ENCODE measurements around the gene FAM13A. TPM values are rescaled to one million over a fixed set of nuclear protein-coding genes. Genes with fewer than 3 reads are reported as not detected.

The FAM13A gene
- 29.5 and 40.3 TPM in 2 replicates for total RNA-seq (ENCODE audit: low replicate concordance)

DNA sequence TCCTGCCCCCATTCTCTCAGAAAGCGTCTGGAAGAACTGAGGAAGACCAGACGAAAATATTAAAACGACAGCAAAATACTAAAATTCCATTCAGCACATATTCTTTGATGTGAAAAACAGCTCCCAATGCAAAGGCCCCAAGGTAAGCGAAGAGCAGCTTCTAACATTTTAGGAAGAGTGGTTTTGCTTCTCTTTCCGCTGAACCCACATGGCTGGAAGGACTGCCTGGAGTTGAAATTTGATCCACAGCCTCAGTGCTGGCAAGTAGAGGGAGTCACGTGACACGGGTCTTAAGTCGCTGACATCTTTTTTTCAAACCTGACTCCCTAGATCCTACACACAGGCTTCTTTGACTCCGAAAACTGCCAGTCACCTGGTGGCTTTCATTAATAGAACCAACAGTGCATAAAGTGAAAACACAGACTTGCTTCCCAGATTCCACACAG, at the start of gene FAM13A:
Gene FAM13A (minus strand): TSS at position 233 of the 446 bp plus-strand sequence. CDS start 221 bp downstream, at position 12.
- H3K4me1 Mint-ChIP-seq: peaks cover 30% of the 10 kb centered on the region
- H3K4me3 Mint-ChIP-seq: peak within 1 kb of the TSS; percentile 89
- peak within 1 kb of the TSS; percentile 95 for H2AFZ ChIP-seq (replicated peaks)

DNA sequence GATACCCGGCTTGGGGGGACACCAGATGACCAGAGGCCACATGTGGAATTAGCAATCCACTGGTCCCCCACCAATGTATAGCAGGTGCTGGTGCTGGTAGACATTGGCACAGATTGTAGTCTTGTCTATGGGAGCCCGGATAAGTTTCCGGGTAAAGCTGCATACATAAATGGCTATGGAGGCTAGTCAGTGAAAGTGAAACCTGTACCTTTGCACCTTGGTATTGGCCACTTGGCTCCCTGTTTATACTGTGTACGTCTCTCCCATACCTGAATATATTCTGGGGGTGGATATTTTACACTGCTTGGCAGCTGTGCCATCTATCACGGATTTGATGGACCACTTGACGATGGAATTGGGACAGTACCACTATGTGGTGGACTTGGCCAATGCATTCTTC, 48.7 kb upstream of the FAM13A start:
- Histone ChIP-seq H3K4me3 (no peak overlapping the region), H3F3A (ENCODE audit: low read depth) (peaks cover 8% of the 10 kb centered on the region), H3K9me3 (ENCODE audit: low read depth) (no peaks in the 10 kb centered on the region), H3K36me3 (no peaks in the 10 kb centered on the region), H3K9ac (no peak overlapping the region), H3K27ac (no peak overlapping the region), H4K20me1 (ENCODE audit: low read depth) (no peaks in the 10 kb centered on the region), H3K27me3 (peaks cover 23% of the 10 kb centered on the region), H3K79me2 (ENCODE audit: low read depth) (no peaks in the 10 kb centered on the region), H2AFZ (replicated peaks) (no peak overlapping the region), H3K4me2 (no peak overlapping the region), H3K4me1 (no peaks in the 10 kb centered on the region)
- Mint-ChIP-seq H3K36me3 (peaks cover 4% of the 10 kb centered on the region), H3K27me3 (ENCODE audit: insufficient read depth, low read depth) (peaks cover 9% of the 10 kb centered on the region), H3K4me3 (no peak overlapping the region), H3K9me3 (peaks cover 3% of the 10 kb centered on the region), H3K27ac (no peak overlapping the region), H3K4me1 (peaks cover 6% of the 10 kb centered on the region)
- TF ChIP-seq EZH2 (IDR thresholded peaks at IDR 0.05) (no peak), EZH2phosphoT487 (IDR thresholded peaks at IDR 0.05) (no peak)
- TF ChIP-seq, protein P1, sequence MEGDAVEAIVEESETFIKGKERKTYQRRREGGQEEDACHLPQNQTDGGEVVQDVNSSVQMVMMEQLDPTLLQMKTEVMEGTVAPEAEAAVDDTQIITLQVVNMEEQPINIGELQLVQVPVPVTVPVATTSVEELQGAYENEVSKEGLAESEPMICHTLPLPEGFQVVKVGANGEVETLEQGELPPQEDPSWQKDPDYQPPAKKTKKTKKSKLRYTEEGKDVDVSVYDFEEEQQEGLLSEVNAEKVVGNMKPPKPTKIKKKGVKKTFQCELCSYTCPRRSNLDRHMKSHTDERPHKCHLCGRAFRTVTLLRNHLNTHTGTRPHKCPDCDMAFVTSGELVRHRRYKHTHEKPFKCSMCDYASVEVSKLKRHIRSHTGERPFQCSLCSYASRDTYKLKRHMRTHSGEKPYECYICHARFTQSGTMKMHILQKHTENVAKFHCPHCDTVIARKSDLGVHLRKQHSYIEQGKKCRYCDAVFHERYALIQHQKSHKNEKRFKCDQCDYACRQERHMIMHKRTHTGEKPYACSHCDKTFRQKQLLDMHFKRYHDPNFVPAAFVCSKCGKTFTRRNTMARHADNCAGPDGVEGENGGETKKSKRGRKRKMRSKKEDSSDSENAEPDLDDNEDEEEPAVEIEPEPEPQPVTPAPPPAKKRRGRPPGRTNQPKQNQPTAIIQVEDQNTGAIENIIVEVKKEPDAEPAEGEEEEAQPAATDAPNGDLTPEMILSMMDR (IDR thresholded peaks at IDR 0.05): no peak
- DNase-seq (ENCODE audit: low spot score): no peak

More for the DNA sequence above, at the start of gene FAM13A:
- TF ChIP-seq, protein P1 (IDR thresholded peaks at IDR 0.05): no peak
- TF ChIP-seq EZH2phosphoT487 (IDR thresholded peaks at IDR 0.05) (no peak), EZH2 (IDR thresholded peaks at IDR 0.05) (no peak)
- Histone ChIP-seq H3K79me2 (ENCODE audit: low read depth) (peaks cover 48% of the 10 kb centered on the region), H3K4me2 (peak within 1 kb of the TSS; percentile 91), H3K4me3 (peak within 1 kb of the TSS; percentile 79), H4K20me1 (ENCODE audit: low read depth) (peaks cover 7% of the 10 kb centered on the region), H3K9ac (peak within 1 kb of the TSS; percentile 47), H3K27ac (peak within 1 kb of the TSS; percentile 79), H3K4me1 (peaks cover 23% of the 10 kb centered on the region), H3K9me3 (ENCODE audit: low read depth) (no peaks in the 10 kb centered on the region), H3F3A (ENCODE audit: low read depth) (peaks cover 11% of the 10 kb centered on the region), H3K36me3 (no peaks in the 10 kb centered on the region), H3K27me3 (no peaks in the 10 kb centered on the region)
- peak; percentile 97 for DNase-seq (ENCODE audit: low spot score)
- H3K36me3 Mint-ChIP-seq: peaks cover 2% of the 10 kb centered on the region
- H3K27me3 Mint-ChIP-seq (ENCODE audit: insufficient read depth, low read depth): peaks cover 7% of the 10 kb centered on the region
- peaks cover 14% of the 10 kb centered on the region for H3K9me3 Mint-ChIP-seq
- peak within 1 kb of the TSS; percentile 80 for H3K27ac Mint-ChIP-seq

DNA sequence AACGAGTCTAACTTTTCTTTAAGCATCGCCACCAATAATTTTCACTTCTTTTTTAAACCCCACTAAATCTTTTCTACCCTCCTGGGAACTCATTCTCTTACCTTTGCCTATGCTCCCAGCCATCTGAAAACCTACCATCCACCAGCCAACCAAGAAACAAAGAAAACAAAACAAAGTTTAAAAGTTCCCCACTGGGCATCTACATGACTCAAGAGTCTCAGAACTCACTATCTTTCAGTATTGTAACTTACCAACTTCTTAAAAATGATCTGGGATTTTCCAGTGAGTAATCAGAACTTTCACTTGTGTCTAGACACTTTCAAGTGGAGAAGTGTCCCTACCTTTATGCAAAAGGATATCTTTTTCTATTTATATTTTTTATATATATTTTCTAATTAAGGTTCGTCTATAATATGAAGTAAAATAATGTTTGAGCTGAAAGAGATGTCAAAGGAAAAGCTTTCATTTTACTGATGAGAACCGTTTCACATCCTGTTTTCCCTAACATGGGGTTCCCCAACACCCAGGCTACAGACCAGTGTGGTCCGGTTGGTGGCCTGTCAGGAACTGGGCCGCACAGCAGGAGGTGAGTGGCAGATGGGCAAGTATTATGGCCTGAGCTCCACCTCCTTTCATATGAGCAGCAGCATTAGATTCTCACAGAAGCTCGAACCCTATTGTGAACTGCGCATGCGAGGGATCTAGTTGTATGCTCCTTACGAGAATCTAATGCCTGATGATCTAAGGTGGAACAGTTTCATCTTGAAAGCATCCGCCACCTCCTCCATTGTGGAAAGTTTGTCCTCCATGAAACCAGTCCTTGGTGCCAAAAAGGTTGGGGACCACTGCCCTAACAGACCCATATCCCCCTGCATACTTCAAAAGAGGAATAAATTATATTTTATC, 44.5 kb upstream of the FAM13A start:
- Histone ChIP-seq H3K36me3 (no peaks in the 10 kb centered on the region), H3K27me3 (no peaks in the 10 kb centered on the region), H3F3A (ENCODE audit: low read depth) (no peaks in the 10 kb centered on the region), H3K79me2 (ENCODE audit: low read depth) (no peaks in the 10 kb centered on the region), H3K4me3 (no peak overlapping the region), H3K9me3 (ENCODE audit: low read depth) (no peaks in the 10 kb centered on the region), H4K20me1 (ENCODE audit: low read depth) (no peaks in the 10 kb centered on the region), H3K4me2 (no peak overlapping the region), H3K4me1 (no peaks in the 10 kb centered on the region), H3K27ac (no peak overlapping the region), H3K9ac (no peak overlapping the region), H2AFZ (replicated peaks) (no peak overlapping the region)
- no peaks in the 10 kb centered on the region for H3K36me3 Mint-ChIP-seq
- H3K9me3 Mint-ChIP-seq: no peaks in the 10 kb centered on the region
- H3K27me3 Mint-ChIP-seq (ENCODE audit: insufficient read depth, low read depth): peaks cover 2% of the 10 kb centered on the region
- no peak overlapping the region for H3K4me3 Mint-ChIP-seq
- no peak for DNase-seq (ENCODE audit: low spot score)
- H3K27ac Mint-ChIP-seq: no peak overlapping the region
- TF ChIP-seq EZH2 (IDR thresholded peaks at IDR 0.05) (no peak), EZH2phosphoT487 (IDR thresholded peaks at IDR 0.05) (no peak)
- TF ChIP-seq, protein P1 (IDR thresholded peaks at IDR 0.05): no peak
- H3K4me1 Mint-ChIP-seq: peaks cover 3% of the 10 kb centered on the region

Data from neural progenitor cell (in vitro differentiated cells).